Frontal cortex (tissue), 4 donors: Measurements from ENCODE around the gene SRGAP2. TPM values are rescaled to one million over a fixed set of nuclear protein-coding genes. Genes with fewer than 3 reads are reported as not detected.
"Not testable (repeated sequence)": the region's sequence is repeated elsewhere in the genome, so short reads cannot be mapped to it uniquely, and the experiment has no call there.

ENCODE experiments used
- DNase-seq, 2 donors: peaks; one replicate each; pipeline ENCODE4 v3.0.0; 2012; ENCODE audit warnings: low spot score in 2 of 2
- FAIRE-seq: peaks from 2 replicates; lab custom pipeline; 2012; peaks lifted over from hg19 to GRCh38; lab: Jason Lieb, UNC
- total RNA-seq: library from RNA; depleted of rRNA; stranded (reverse); fragments of >200 nt; gene quantifications from one replicate; pipeline ENCODE4 v1.2.3, GENCODE V29; 2014
- donor health status: control.
- donor health status: control.
- donor health status: control.

Gene SRGAP2
- total RNA-seq, 1 donor from 2014 or later: 78.3 TPM

GRCh38 chr1:206240288-206240687 lies 36.9 kb downstream of the SRGAP2 start:
- not testable (repeated sequence) for DNase-seq

GRCh38 chr1:206243335-206243734 lies 40.0 kb downstream of the SRGAP2 start:
- DNase-seq, FAIRE-seq: not testable (repeated sequence)

More at GRCh38 chr1:206240288-206240687, 36.9 kb downstream of the SRGAP2 start:
- not testable (repeated sequence) for FAIRE-seq

- FAIRE-seq, DNase-seq: not testable (repeated sequence)
These were observed 42.1 kb downstream of the SRGAP2 start for GRCh38 chr1:206245479-206245878.

GRCh38 chr1:206246129-206246886 lies 43.0 kb downstream of the SRGAP2 start:
- not testable (repeated sequence) for DNase-seq, FAIRE-seq

GRCh38 chr1:206250953-206251681 lies 47.8 kb downstream of the SRGAP2 start:
- DNase-seq, FAIRE-seq: not testable (repeated sequence)

GRCh38 chr1:206252680-206253335 lies 49.5 kb downstream of the SRGAP2 start:
- not testable (repeated sequence) for FAIRE-seq, DNase-seq

Other genes with a start within 250 kb of the SRGAP2 start
- gene RAB7B, start 200.1 kb upstream of the SRGAP2 start, total RNA-seq: under 0.01 TPM
- not detected for gene CTSE, start 179.6 kb upstream of the SRGAP2 start, total RNA-seq
- gene RHEX, start 150.4 kb upstream of the SRGAP2 start, total RNA-seq: 0.41 TPM
- gene AVPR1B, start 86.2 kb upstream of the SRGAP2 start, total RNA-seq: not detected
- 2.4 TPM for gene FAM72A, start 702 bp upstream of the SRGAP2 start, total RNA-seq